ENCODE measurements around the gene ZNF423.

The ZNF423 gene

DNA sequence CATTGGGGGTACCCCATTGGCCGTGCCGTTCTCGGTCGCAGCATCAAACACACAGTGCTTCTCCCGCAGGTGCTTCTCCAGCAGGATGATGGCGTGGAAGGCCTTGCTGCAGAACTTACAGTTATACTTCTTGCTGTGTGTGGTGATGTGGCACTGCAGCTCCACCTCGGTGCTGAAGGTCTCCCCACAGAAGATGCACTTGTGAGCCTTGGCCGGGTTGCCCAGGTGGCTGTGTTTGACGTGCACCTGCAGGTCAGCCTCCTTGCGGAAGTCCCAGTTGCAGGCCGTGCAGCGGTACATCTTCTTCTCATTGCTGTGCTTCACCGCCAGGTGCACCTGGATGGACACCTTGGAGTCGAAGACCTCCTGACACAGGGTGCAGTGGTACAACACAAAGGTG is 219.3 kb downstream of the ZNF423 start:
- no peak for DNase-seq

DNA sequence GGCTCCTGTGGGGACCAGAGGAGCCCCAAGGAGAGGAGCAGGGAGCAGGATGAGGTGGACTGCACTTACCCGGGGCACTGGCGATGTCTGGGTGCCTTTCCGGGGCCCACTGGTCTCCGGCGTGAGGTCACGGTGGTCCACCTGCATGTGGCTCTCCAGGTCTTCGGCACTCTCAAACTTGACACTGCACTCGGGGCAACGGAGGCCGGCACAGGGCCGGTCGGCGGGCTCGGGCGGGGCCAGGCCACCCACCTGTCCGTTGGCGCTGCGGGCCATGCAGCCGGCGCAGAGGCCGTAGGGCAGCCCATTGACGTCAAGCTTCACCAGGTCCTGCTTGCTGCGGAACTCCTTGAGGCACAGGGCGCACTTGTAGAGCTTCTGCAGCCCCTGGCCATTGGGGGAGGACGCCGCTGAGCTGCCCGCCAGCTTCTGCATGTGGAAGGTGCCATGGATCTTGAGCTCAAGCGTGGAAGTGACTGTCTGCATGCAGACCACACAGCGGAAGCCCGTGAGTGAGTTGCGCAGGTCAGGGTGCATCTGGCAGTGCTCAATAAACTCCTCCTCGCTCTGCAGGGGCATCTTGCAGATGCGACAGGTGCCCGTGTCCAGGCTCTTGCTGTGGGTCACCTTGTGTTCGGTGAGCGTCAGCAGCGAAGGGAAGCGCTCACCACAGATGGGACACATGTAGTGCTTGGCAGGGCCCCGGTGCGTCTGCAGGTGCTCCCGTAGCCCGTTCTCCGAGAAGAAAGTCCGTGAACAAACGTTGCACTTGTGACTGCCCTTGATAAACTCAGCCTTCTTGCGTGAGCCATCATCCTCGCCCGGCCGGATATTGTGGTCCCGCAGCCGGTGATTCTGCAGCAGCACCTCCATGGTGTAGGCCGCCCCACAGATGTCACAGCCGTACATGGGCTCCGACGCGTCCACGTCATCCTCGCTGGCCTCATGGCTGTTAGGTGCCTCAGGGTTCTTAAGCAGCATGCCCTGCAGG is 220.0 kb downstream of the ZNF423 start:
- no peak for DNase-seq

GRCh38 chr16:49635009-49635350 is 220.9 kb downstream of the ZNF423 start:
- no peak for DNase-seq

GRCh38 chr16:49634235-49635008 is 221.5 kb downstream of the ZNF423 start:
- DNase-seq, result no peak

DNA sequence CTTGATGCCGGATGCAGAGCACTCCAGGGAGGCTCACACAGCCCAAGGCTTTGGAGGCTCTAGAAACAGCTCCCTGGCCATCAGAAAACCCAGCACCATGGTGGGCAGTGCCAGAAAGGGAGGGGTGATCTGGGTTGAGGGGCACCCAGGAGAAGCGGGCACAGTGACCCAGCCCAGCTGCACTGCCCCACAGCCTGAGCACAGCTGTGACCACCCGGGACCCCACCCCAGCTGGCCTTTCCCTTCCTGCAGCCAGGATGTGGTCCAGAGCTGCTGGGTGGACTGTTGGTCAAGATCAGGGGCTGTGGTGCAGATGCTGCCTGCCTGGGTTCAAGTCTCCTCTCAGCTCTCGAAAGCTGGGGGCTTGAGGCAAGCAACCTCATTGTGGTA is 223.1 kb downstream of the ZNF423 start:
- DNase-seq, result no peak

DNA sequence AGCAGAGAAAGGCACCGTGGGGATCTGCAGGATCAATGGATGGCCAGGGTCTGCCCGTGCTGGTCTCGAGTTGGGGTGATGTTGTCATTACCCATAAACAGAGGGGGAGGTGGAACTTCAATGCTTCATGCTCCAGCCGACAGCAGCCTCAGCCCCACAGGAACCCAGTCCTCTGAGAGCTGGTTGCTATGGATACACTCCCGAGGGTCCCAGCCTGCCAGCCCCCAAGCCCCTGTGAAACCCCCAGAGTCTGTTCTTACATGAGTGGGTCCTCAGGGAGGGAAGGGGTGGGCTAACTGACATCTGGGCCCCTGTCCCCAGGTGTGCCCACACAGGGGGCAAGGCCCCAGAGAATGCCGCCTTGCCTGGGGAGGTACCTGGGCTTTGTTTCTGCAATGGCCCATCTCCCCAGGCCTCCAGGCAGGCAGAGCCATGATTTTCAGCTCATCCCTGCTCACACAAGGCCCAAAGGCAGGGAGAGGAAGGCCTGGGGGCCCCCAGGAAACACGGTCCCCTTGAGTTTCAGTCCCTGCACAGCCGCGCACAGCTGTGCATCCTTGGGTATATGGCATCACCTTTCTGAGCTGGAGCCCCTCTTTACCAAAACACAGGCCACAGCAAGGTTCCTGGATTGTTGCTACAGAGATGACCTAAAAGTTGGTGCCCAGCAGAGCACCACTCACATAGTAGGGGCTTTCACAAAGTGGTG is 223.7 kb downstream of the ZNF423 start:
- no peak for DNase-seq

- DNase-seq, result no peak
These were observed 224.5 kb downstream of the ZNF423 start for GRCh38 chr16:49631187-49632041.

GRCh38 chr16:49630783-49631182 is 225.1 kb downstream of the ZNF423 start:
- DNase-seq, result no peak

DNA sequence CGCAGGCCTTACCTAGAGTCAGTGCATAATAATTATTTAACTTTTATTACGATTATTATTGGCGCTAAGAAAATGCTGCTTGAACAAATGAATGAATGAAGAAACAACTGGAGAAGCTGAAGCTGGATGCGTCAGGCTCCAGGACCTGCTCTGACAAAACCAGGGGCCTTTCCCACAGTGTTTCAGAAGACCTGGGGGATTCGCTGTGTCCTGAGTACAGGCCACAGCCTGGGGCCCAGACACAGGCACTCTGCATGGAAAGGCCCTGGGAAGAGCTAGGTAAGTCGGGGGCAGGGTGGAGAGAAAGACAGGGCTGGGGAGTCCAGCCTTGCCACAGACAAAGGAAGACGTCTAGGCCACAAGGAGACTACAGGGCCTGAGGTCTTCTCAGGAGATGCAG is 226.1 kb downstream of the ZNF423 start:
- no peak for DNase-seq

DNA sequence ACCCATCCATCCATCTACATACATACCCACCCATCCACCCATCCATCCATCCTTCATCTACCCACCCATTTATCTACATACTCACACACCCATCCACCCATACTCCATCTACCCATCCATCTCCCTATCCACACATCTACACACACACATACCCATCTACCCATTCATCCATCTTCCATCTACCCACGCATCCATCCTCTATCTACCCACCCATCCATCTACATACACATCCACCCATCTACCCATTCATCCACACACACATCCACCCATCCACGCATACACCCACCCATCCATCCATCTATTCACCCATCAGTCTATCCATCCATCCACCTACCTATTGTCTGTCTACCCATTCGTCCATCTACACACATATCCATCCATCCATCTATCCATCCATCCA is 227.8 kb downstream of the ZNF423 start:
- no peak for DNase-seq

DNA sequence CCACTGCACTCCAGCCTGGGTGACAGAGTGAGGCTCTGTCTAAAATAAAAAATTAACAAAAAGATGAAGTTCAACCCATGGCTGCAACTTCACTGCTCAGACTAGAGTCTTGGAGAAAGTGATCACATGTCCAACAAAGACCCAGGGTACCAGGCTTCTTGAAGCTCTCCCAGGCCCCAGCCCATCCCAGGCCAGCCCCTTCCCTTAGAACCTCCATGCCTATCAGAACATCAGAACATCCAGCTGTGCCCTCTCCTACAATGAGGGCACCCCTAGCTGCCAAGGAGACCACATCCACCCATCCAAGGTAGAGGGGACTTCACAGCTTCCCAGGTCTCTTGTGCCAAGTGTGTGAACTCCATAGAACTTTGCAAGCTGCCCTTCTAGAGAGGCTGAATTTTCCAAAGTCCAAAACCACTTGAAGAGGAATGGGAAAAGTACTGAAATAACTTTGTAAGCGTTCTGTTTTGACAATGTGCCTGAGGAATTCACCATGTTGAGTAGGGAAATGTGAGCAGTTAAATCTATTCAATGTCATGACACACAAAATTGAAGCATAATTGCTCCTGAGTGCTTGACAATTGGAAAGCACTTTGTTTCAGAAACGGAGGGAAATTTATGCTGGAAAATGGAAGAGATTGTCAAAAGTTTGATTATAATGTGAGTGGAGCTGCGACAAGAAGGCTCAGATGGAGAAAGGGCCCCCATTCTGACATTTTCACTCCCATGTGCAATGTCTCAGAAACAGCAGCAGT is 230.4 kb downstream of the ZNF423 start:
- DNase-seq, result no peak

- DNase-seq, result no peak
These were observed 232.2 kb downstream of the ZNF423 start for GRCh38 chr16:49623501-49624266.

- no peak for DNase-seq
These were observed 233.2 kb downstream of the ZNF423 start for GRCh38 chr16:49622421-49623402.

- DNase-seq, result no peak
These were observed 233.9 kb downstream of the ZNF423 start for GRCh38 chr16:49622084-49622390.

- no peak for DNase-seq
These were observed 234.4 kb downstream of the ZNF423 start for GRCh38 chr16:49621241-49622083.

DNA sequence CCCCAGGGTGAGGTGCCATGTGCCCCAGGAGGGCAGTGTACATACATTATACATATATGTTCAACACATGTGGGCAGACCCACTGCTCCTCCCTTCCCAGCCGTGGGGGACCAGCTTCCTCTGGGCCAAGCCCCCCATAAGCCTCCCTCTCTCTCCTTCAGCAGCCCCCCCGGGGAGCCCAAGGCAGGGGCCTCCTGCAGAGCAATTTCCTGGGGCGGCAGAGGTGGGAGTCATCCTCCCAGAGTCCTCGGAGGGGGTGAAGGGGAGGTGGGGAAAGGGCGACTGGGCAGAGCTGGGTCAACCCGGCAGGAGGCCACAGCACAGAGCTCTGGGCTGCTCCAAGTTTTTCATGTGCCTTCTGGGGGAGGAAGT is 235.1 kb downstream of the ZNF423 start:
- DNase-seq, result no peak

DNA sequence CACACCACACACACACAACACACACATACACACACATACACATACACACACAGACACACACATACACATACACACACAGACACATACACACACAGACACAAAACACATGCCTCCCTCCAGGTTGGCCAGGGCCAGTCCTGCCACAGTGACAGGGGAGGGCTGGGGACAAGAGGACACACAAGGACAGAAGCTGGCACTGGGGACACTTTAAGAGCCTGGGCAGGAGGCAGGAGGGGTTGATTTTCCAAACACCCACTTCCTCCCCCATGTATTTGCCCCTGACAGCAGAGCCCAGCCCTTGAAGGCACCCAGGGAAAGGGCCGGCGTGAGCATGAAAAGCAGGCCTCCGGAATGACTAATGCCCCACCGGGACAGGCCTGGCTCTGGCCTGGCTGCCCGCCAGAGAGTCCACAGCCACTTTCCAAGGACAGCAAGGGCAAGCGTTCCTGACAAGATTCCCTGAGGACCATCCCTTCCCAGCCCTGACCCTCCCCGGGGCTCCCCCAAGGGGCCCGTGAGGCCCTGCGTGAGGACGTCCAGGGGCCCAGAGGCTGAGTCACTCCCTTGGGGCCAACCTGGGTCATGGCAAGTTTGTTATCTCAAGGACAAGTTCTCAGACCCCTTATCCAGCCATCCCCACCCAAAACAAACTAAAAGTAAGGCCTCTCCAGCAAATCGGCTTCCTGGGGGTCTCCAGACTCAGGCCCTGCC is 235.6 kb downstream of the ZNF423 start:
- DNase-seq, result no peak

DNA sequence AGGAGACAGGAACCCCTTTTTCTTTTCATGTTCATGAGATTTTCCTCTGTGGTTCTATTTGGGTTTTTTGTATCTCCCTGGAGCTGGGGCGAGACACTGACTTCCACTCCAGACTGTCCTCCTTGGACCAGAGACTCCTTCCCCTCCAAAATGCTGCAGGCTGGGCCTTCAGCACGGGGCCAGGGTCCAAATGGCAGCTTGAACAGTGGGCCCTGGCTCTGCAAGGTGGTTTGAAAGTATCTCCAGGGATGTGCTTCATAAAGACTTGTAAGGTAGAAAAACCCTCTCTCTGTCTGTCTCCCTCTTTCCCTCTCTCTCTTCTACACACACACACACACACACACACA is 236.1 kb downstream of the ZNF423 start:
- DNase-seq, result no peak
